Activated naive CD8-positive, alpha-beta T cell treated with anti-CD3 and anti-CD28 coated beads for 36 hours (primary cell): Measurements from ENCODE around the gene MITF. TPM values are rescaled to one million over a fixed set of nuclear protein-coding genes. Genes with fewer than 3 reads are reported as not detected.

Source experiments
- DNase-seq: peaks from one replicate; pipeline ENCODE4 v3.0.0; 2021
- H3K27ac Mint-ChIP-seq: one replicate; pipeline ENCODE4 v1.8.0; 2022; ENCODE audit warnings: mild to moderate bottlenecking, moderate library complexity, mixed read lengths
- H3K27me3 Mint-ChIP-seq: one replicate; pipeline ENCODE4 v1.8.0; 2022; ENCODE audit warnings: mild to moderate bottlenecking, mixed read lengths
- H3K36me3 Mint-ChIP-seq: one replicate; pipeline ENCODE4 v1.8.0; 2021; ENCODE audit warnings: mild to moderate bottlenecking, mixed read lengths
- H3K4me1 Mint-ChIP-seq: one replicate; pipeline ENCODE4 v1.8.0; 2021; ENCODE audit warnings: mixed read lengths
- H3K4me3 Mint-ChIP-seq: one replicate; pipeline ENCODE4 v1.8.0; 2022; ENCODE audit warnings: mild to moderate bottlenecking, moderate library complexity, mixed read lengths
- H3K9me3 Mint-ChIP-seq: one replicate; pipeline ENCODE4 v1.8.0; 2022; ENCODE audit warnings: mixed read lengths
- total RNA-seq, 2 experiments: library from RNA; stranded (reverse); gene quantifications; one replicate each; pipeline ENCODE4 v1.2.3, GENCODE V29; 2021

Gene MITF
- total RNA-seq, 2 experiments from 2014 or later, result 0.06 to 0.25 TPM

DNA sequence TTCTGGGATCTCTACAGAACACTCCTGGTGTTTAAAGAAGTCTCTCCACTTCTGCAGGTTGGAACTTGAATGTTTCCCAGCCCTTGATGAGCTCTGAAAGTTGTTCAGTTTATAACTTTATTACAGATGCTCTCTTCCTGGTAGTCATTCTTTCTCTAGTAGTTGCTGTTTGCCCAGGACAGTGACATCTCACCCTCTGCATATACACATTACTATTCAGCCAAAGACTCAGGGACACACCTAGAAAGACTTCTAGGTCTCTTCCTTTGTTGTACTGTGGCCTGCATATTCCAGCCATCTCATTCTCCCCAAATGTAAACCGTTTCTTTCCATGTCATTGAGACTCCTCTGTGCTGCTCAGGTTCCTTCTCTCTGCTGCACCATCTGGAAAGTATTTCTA lies 76.7 kb downstream of the MITF start:
- H3K36me3 Mint-ChIP-seq, result no peaks in the 10 kb centered on the region
- H3K27me3 Mint-ChIP-seq, result no peaks in the 10 kb centered on the region
- no peak for DNase-seq
- no peaks in the 10 kb centered on the region for H3K9me3 Mint-ChIP-seq
- no peaks in the 10 kb centered on the region for H3K4me1 Mint-ChIP-seq
- H3K4me3 Mint-ChIP-seq, result no peak overlapping the region
- H3K27ac Mint-ChIP-seq, result no peak overlapping the region

DNA sequence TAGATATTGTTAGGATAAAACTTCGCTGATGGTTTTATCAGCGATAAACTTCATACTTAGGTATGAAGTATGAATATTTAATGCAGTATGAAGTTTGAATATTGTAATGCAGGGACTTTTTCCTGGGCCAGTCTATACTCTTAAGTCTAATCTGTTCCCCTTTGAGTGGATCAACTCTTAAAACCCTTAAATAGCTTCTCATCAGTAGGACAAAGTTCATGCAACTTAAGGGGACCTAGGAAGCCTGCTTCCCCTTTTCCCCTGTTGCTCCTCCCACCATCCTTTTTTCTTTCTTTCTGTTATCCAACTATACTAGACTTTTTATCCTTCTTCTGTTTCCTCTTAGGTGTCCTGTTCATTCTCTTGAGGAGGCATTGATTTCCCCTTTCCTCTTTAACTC lies 78.7 kb downstream of the MITF start:
- Mint-ChIP-seq H3K4me3 (no peak overlapping the region), H3K9me3 (no peaks in the 10 kb centered on the region), H3K4me1 (no peaks in the 10 kb centered on the region), H3K36me3 (no peaks in the 10 kb centered on the region), H3K27ac (no peak overlapping the region), H3K27me3 (no peaks in the 10 kb centered on the region)
- DNase-seq, result no peak

DNA sequence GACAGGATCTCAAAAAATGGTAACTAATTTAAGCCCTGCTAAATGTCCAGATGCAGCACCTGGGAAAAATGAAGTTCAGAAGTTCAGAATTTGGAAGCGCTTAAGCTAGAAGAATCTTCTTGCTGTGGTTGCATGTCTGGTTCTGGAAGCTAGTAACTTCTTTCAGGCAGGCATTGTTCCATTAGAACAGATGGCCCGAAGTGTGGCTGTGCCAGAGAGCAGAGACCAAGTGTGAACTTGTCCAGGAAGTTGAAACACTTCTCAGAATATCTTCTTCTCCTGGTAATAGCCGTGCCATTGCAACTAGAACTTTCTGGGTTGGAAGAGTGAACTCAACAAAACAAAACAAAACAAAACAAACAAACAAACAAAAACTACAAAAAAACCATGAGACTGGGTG lies 80.0 kb downstream of the MITF start:
- Mint-ChIP-seq H3K4me1 (no peaks in the 10 kb centered on the region), H3K9me3 (no peaks in the 10 kb centered on the region), H3K27ac (no peak overlapping the region), H3K27me3 (no peaks in the 10 kb centered on the region), H3K4me3 (no peak overlapping the region), H3K36me3 (no peaks in the 10 kb centered on the region)
- DNase-seq, result no peak

DNA sequence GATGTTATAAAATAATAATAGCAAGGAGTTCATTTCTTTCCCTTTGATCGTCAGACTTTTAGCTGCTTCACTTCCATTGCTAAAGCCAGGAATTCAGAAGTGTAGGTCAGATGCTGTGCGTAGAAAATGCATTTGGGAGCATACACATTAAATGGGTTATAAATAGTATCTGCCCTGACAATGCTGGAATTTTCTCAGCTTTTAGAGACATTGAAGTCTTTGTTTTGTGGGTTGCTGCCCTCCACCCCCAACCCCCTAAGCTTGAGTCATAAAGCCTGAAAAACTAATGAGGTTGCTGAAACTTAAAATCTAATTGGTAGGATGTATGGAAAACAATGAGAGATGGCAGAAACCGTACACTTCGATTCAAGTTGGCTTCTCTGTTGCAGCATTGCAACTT lies 81.9 kb downstream of the MITF start:
- H3K9me3 Mint-ChIP-seq, result no peaks in the 10 kb centered on the region
- H3K36me3 Mint-ChIP-seq, result no peaks in the 10 kb centered on the region
- no peaks in the 10 kb centered on the region for H3K27me3 Mint-ChIP-seq

DNA sequence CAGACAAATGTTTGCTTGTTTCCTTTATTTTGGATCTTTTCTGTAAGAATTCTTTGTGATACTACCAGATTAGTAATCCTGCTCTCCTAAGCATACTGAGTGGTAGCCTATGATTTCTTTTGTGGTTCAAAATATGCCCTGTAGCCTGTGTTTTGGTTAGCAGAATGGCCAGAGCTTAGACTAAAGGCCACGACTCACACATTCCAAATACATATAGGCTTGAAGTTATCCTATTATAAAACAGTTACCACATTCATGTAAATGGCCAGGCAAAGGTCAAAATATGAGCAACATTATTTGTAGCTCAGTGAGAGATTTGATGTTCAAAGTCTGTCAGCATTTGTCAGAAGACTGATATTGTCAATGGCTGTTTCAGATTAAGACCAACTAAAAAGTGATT lies 84.5 kb downstream of the MITF start:
- no peak overlapping the region for H3K27ac Mint-ChIP-seq
- no peaks in the 10 kb centered on the region for H3K4me1 Mint-ChIP-seq
- H3K36me3 Mint-ChIP-seq, result no peaks in the 10 kb centered on the region
- H3K27me3 Mint-ChIP-seq, result no peaks in the 10 kb centered on the region
- H3K4me3 Mint-ChIP-seq, result no peak overlapping the region
- no peak for DNase-seq
- H3K9me3 Mint-ChIP-seq, result no peaks in the 10 kb centered on the region

More for the DNA sequence above, 81.9 kb downstream of the MITF start:
- no peaks in the 10 kb centered on the region for H3K4me1 Mint-ChIP-seq
- no peak overlapping the region for H3K27ac Mint-ChIP-seq
- no peak for DNase-seq
- H3K4me3 Mint-ChIP-seq, result no peak overlapping the region

DNA sequence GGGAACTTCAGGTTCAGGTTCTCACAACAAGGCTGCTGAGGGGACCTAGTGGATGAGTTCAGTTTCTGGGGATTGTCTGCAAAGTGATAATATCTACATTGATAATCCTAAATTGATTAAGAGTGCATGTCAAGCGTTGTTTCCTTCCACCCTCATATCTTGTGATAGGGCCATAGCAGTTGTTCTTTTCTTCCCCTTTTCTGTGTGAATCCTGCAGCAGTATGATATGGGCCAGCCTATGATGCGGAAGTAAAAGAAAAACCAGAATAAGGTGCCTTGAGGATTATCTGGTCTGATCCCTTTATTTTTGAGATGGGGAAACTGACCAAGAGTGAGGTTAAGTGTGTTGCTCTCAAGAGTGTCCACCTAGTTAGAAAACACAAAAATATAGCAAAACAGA lies 86.2 kb downstream of the MITF start:
- H3K4me3 Mint-ChIP-seq, result no peak overlapping the region

DNA sequence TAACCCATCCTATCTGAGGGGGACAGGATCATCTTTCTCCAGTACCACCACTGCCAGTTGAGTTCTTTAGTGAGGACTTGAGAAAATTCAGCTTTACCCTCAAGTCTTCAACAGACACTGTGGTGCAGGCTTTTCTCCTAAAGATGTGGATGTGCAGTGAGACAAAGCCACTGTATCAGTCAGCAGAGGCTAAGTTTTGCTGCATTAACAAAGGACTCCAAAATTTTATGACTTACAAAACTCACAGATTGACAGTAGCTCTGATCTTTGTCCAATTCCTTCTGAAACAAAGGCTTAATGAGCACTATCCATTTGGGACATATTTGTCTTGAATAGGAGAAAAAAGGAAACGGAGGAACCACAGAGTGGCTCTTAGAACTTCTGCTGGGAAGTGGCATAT lies 87.9 kb downstream of the MITF start:
- no peaks in the 10 kb centered on the region for H3K4me1 Mint-ChIP-seq

More for the DNA sequence above, 86.2 kb downstream of the MITF start:
- DNase-seq, result no peak
- Mint-ChIP-seq H3K27ac (no peak overlapping the region), H3K9me3 (no peaks in the 10 kb centered on the region), H3K36me3 (no peaks in the 10 kb centered on the region), H3K27me3 (no peaks in the 10 kb centered on the region), H3K4me1 (no peaks in the 10 kb centered on the region)

DNA sequence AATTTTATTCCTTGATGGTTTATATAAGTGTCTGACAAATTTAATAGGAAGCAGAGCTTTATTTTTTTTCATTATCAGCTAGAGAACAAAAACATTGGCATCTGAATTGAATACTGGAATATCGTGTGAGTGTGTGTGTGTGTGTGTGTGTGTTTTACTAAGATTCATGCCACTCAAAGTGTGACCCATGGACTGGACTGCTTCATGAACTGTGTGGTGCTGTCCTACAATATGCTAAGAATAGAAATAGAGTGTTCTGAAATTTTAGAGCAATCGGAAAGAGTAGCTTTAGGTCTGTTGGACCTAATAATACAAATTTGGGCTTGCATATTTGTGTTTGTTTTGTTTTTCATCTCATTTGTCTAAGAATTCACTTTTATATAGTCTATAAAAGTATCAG lies 89.6 kb downstream of the MITF start:
- Mint-ChIP-seq H3K36me3 (no peaks in the 10 kb centered on the region), H3K9me3 (peaks cover 4% of the 10 kb centered on the region), H3K4me3 (no peak overlapping the region), H3K27ac (no peak overlapping the region), H3K27me3 (no peaks in the 10 kb centered on the region), H3K4me1 (no peaks in the 10 kb centered on the region)
- DNase-seq, result no peak

More for the DNA sequence above, 87.9 kb downstream of the MITF start:
- H3K4me3 Mint-ChIP-seq, result no peak overlapping the region
- no peaks in the 10 kb centered on the region for H3K9me3 Mint-ChIP-seq
- DNase-seq, result no peak
- H3K36me3 Mint-ChIP-seq, result no peaks in the 10 kb centered on the region
- no peak overlapping the region for H3K27ac Mint-ChIP-seq
- no peaks in the 10 kb centered on the region for H3K27me3 Mint-ChIP-seq

DNA sequence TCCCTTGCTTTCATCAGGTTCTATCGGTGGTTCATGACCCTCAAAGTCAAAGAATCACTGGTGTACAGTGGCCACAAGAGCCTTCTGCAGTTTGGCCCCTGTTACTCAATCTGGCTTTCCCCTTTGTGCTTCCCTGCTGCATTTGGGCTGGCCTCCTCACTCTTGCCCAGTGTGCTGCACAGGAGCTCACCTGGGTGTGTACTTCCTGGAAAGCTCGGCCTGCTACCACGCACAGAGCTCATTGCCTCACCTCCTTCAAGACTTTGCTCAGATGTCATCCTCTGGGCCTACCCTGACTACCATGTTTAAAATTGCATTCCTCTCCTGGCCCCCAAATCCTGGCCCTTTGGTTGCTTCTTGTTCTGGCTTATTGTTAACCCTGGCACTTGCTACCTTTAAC lies 90.9 kb downstream of the MITF start:
- Mint-ChIP-seq H3K9me3 (peaks cover 6% of the 10 kb centered on the region), H3K4me3 (no peak overlapping the region), H3K36me3 (no peaks in the 10 kb centered on the region), H3K4me1 (no peaks in the 10 kb centered on the region), H3K27me3 (no peaks in the 10 kb centered on the region), H3K27ac (no peak overlapping the region)
- no peak for DNase-seq

DNA sequence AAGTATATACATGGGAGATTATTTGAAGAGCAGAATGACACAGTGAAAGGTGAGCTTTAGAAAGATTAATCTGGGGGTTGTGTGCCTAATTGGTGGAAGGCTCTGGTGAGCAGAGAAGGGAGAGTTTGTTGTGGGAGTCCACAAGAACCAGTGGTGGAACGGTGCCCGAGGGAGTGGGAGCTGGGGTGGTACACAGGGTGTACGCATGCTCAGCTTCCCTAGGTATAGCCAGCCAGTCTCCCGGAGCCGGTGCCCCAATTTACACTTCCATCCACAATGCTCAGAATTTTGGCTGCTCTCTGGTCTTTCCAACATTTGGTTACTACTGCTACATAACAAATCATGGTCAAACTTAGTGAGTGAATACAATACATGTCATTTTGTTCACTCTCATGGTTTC lies 92.5 kb downstream of the MITF start:
- no peak overlapping the region for H3K27ac Mint-ChIP-seq
- no peaks in the 10 kb centered on the region for H3K36me3 Mint-ChIP-seq
- no peak for DNase-seq
- H3K27me3 Mint-ChIP-seq, result no peaks in the 10 kb centered on the region
- no peak overlapping the region for H3K4me3 Mint-ChIP-seq
- H3K9me3 Mint-ChIP-seq, result peaks cover 10% of the 10 kb centered on the region
- no peaks in the 10 kb centered on the region for H3K4me1 Mint-ChIP-seq

DNA sequence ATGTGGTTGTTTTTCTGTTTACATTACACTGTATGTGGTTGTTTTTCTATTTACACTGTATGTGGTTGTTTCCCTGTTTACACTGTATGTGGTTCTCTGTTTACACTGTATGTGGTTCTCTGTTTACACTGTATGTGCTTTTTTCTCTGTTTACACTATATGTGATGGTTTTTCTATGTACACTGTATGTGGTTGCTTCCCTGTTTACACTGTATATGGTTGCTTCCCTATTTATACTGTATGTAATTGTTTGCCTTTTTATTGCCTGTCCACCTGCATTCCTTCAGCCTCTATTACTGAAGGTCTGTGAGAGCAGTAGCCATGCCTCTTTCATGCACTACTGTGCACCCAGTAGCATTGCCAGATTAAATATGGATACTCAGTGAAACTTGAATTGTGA lies 94.3 kb downstream of the MITF start:
- Mint-ChIP-seq H3K27me3 (no peaks in the 10 kb centered on the region), H3K9me3 (peaks cover 10% of the 10 kb centered on the region), H3K27ac (no peak overlapping the region), H3K36me3 (no peaks in the 10 kb centered on the region), H3K4me1 (no peaks in the 10 kb centered on the region), H3K4me3 (no peak overlapping the region)
- no peak for DNase-seq

DNA sequence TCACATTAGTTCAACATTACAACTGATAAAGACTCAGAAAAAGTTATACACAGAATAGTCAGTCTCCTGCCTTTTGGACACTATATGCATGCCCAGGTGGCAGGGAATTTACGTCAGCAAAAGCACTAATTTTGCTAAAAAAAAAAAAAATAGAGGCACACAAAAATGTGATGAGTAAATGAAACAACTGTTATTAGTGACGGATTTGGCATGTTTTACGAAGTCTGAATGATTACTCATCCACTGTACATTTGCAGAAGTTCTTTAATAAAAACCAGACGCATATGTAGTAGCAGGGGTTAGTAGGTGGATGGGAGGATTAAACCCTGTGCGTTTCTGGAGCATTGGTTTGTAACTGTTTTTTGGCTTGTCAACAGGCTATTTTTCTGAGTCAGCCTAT lies 99.0 kb downstream of the MITF start:
- no peak for DNase-seq
- no peaks in the 10 kb centered on the region for H3K4me1 Mint-ChIP-seq
- H3K36me3 Mint-ChIP-seq, result no peaks in the 10 kb centered on the region
- H3K9me3 Mint-ChIP-seq, result peaks cover 10% of the 10 kb centered on the region
- no peaks in the 10 kb centered on the region for H3K27me3 Mint-ChIP-seq
- no peak overlapping the region for H3K27ac Mint-ChIP-seq
- no peak overlapping the region for H3K4me3 Mint-ChIP-seq

DNA sequence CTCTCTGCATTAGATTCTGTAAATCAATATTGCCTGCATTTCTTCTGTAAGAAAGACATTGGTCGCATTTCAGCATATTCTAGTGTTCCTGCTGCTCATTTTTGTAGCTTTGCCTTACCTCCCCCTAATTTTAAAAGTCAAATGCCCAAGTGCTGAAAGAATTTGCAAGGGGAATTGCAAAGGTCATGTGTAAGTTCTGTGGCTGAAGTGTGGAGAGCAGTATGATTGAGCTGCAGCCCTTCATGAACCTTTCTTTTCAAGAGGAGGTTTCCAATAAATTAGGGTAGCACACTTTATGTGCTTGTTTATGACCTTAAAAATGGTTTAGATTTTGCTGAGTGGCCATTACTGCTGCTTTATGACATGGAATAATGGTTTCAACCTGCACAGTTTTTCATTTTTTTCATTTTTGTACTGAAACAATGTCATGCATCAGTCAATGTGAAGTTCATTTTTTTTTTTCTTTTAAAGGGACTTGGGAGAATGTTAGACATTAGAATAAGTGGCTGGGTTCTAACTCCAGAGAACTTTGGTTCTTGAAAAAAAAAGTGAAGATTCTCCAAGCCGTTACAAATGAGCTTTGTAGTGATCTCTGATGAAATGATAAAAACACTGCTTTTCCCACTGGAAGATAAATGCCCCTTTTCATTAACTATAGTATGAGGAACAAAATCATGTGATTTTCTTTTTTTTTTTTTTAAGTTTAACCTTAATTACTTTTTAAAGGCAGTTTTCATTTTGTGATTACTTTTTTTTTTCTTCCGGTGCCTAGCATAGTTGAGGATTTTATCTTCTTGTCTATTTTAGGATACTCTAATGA lies 99.6 kb downstream of the MITF start:
- Mint-ChIP-seq H3K36me3 (no peaks in the 10 kb centered on the region), H3K27me3 (no peaks in the 10 kb centered on the region), H3K4me3 (no peak overlapping the region), H3K27ac (no peak overlapping the region), H3K9me3 (peaks cover 6% of the 10 kb centered on the region), H3K4me1 (no peaks in the 10 kb centered on the region)
- no peak for DNase-seq

DNA sequence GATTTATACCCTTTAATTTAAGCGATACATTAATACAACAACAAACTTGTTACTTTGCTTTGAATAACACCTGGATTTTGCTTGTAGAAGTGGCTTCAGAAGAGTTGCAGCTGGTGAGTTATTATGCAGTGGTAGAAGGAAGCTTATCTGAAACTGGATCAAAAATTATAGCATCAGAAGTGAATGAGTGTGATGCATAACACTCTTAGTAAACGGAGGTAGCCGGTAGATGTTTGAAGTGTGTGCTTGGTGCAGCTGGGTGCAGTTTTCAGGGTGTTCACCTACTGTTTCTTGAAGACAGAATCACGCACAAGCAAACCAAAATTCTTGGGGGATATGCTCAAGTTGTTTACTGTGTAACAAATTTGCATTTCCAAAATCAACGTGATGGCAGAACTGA lies 103.1 kb downstream of the MITF start:
- H3K4me3 Mint-ChIP-seq, result no peak overlapping the region
- H3K4me1 Mint-ChIP-seq, result no peaks in the 10 kb centered on the region
- no peak overlapping the region for H3K27ac Mint-ChIP-seq
- no peak for DNase-seq
- H3K9me3 Mint-ChIP-seq, result no peaks in the 10 kb centered on the region
- no peaks in the 10 kb centered on the region for H3K27me3 Mint-ChIP-seq
- no peaks in the 10 kb centered on the region for H3K36me3 Mint-ChIP-seq

DNA sequence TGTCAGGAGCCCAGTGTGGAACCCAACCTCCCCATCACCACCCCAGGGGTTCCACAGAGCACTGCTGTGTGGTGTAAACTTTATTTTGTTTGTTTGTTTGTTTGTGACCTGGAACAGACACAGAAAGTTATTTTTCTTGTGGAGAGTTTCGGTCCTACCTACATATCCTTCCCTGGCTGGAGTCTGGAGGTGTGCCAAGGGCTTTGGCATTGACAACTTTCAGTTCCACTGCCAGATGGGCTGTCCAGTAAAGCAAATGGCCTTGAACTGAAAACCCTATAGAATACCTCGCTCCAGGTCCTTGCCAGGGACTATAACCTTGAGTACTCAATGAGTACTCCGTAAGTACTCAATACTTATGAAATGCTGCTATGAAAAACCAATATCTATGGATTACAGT lies 103.5 kb downstream of the MITF start:
- no peaks in the 10 kb centered on the region for H3K27me3 Mint-ChIP-seq
- no peak for DNase-seq
- no peaks in the 10 kb centered on the region for H3K4me1 Mint-ChIP-seq
- H3K36me3 Mint-ChIP-seq, result no peaks in the 10 kb centered on the region
- no peak overlapping the region for H3K27ac Mint-ChIP-seq
- H3K9me3 Mint-ChIP-seq, result no peaks in the 10 kb centered on the region
- no peak overlapping the region for H3K4me3 Mint-ChIP-seq

DNA sequence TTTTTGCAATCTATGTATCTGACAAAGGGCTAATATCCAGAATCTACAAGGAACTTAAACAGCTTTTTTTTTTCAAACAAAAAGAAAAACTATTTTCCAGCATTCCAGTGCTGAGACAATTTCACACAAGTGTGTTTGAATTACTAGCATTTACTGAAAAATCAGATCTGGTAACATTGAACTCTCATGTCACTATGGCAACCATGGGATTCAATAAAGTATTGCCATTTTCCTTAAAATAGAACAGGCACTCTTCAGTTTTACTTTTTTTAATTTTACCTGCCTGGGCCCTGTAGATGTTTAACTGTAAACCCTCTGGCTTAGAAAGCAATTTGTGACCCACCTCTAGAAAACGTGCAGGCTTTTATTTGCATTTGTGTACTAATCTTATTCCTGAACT lies 105.4 kb downstream of the MITF start:
- H3K4me3 Mint-ChIP-seq, result no peak overlapping the region
- peaks cover under 1% of the 10 kb centered on the region for H3K9me3 Mint-ChIP-seq
- no peaks in the 10 kb centered on the region for H3K36me3 Mint-ChIP-seq
- no peaks in the 10 kb centered on the region for H3K27me3 Mint-ChIP-seq
- H3K27ac Mint-ChIP-seq, result no peak overlapping the region
- no peak for DNase-seq
- H3K4me1 Mint-ChIP-seq, result no peaks in the 10 kb centered on the region
